ENCODE results near the gene TTF2.
A peak's percentile ranks its signal among the peaks of the same experiment; 100 is the strongest.

TTF2 gene

GRCh38 chr1:117087686-117088085 lies 27.6 kb downstream of the TTF2 start:
- WGBS (ENCODE audit: extremely low coverage, insufficient coverage, insufficient read length) = no CpG with 5 or more reads among the region's 6 CpGs
- no peak overlapping the region for H3K23ac ChIP-seq (ENCODE audit: low read length)

DNA sequence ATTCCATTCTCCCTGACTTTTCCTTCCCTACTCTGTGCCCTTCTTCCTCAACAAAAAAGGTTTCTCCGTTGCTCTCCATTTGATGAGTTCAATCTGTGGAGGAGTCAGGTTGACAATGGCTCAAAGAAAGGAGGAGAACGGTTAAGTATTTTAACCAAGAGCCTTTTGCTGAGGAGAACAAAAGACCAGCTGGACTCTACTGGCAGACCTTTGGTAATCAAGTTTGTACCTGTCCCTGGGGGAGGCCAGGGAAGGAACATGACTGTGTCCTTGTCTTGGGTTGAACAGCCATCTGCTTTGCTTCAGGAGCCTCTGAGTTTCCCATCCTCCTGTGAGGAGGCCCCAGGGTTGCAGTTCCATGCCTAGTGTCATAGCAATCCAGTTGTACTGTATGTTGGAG lies 29.9 kb downstream of the TTF2 start:
- Histone ChIP-seq H2AFZ (ENCODE audit: insufficient read depth, low read length, poor library complexity) (no peak overlapping the region), H3K14ac (ENCODE audit: low read length) (no peak overlapping the region), H4K91ac (ENCODE audit: low read depth, low read length) (no peak overlapping the region), H3K4me2 (ENCODE audit: low read length) (no peak overlapping the region), H3K79me1 (ENCODE audit: low read length) (peaks cover 24% of the 10 kb centered on the region), H3K4me1 (ENCODE audit: control insufficient read depth in 1 of 2, insufficient read depth in 2 of 2, low read length in 2 of 2) (peaks cover 16 to 22% of the 10 kb centered on the region in 2 experiments), H3K36me3 (ENCODE audit: control insufficient read depth in 1 of 2, insufficient read depth in 2 of 2, low read length in 2 of 2) (peaks cover 2 to 8% of the 10 kb centered on the region in 2 experiments), H3K79me2 (ENCODE audit: control insufficient read depth, insufficient read depth, low read length, poor library complexity) (peaks cover 3% of the 10 kb centered on the region), H3K23ac (ENCODE audit: low read length) (no peak overlapping the region), H3K27me3 (ENCODE audit: insufficient read depth, low read length) (no peaks in the 10 kb centered on the region), H3K4ac (ENCODE audit: low read depth, low read length) (no peak overlapping the region), H2BK120ac (ENCODE audit: insufficient read depth, low read length, poor library complexity) (no peak overlapping the region), H3K4me3 (ENCODE audit: low read depth, low read length) (no peak overlapping the region), H4K8ac (ENCODE audit: low read depth, low read length) (no peak overlapping the region), H3K18ac (ENCODE audit: low read length) (no peak overlapping the region), H2BK12ac (ENCODE audit: low read length) (no peak overlapping the region), H2BK5ac (ENCODE audit: low read depth, low read length, poor library complexity) (no peak overlapping the region), H3K27ac (ENCODE audit: low read depth, low read length) (no peak overlapping the region), H3K9ac (ENCODE audit: low read length) (no peak overlapping the region), H2AK5ac (ENCODE audit: low read length) (no peak overlapping the region), H3K9me3 (ENCODE audit: insufficient read depth, low read depth, low read length) (no peaks in the 10 kb centered on the region), H4K12ac (ENCODE audit: low read depth, low read length) (no peak overlapping the region)
- DNase-seq = no peak
- WGBS (ENCODE audit: extremely low coverage, insufficient coverage, insufficient read length) = no CpG with 5 or more reads among the region's 2 CpGs

More at GRCh38 chr1:117087686-117088085, 27.6 kb downstream of the TTF2 start:
- no peak overlapping the region for H3K14ac ChIP-seq (ENCODE audit: low read length)
- no peak overlapping the region for H2BK12ac ChIP-seq (ENCODE audit: low read length)
- no peaks in the 10 kb centered on the region for H3K27me3 ChIP-seq (ENCODE audit: insufficient read depth, low read length)
- H4K91ac ChIP-seq (ENCODE audit: low read depth, low read length) = no peak overlapping the region
- peaks cover 10% of the 10 kb centered on the region for H3K79me1 ChIP-seq (ENCODE audit: low read length)
- no peak overlapping the region for H4K12ac ChIP-seq (ENCODE audit: low read depth, low read length)
- H3K27ac ChIP-seq (ENCODE audit: low read depth, low read length) = no peak overlapping the region
- H4K8ac ChIP-seq (ENCODE audit: low read depth, low read length) = no peak overlapping the region
- H3K4me3 ChIP-seq (ENCODE audit: low read depth, low read length) = no peak overlapping the region
- peaks cover 4 to 7% of the 10 kb centered on the region in 2 experiments for H3K4me1 ChIP-seq (ENCODE audit: control insufficient read depth in 1 of 2, insufficient read depth in 2 of 2, low read length in 2 of 2)
- no peak overlapping the region for H2BK5ac ChIP-seq (ENCODE audit: low read depth, low read length, poor library complexity)
- no peak overlapping the region for H2AFZ ChIP-seq (ENCODE audit: insufficient read depth, low read length, poor library complexity)
- no peak overlapping the region for H3K9ac ChIP-seq (ENCODE audit: low read length)
- no peak overlapping the region for H2BK120ac ChIP-seq (ENCODE audit: insufficient read depth, low read length, poor library complexity)
- H3K18ac ChIP-seq (ENCODE audit: low read length) = no peak overlapping the region
- peaks cover 0 to 12% of the 10 kb centered on the region in 2 experiments for H3K36me3 ChIP-seq (ENCODE audit: control insufficient read depth in 1 of 2, insufficient read depth in 2 of 2, low read length in 2 of 2)
- H3K4me2 ChIP-seq (ENCODE audit: low read length) = no peak overlapping the region
- H3K9me3 ChIP-seq (ENCODE audit: insufficient read depth, low read depth, low read length) = no peaks in the 10 kb centered on the region
- H2AK5ac ChIP-seq (ENCODE audit: low read length) = no peak overlapping the region
- no peak overlapping the region for H3K4ac ChIP-seq (ENCODE audit: low read depth, low read length)
- no peak for DNase-seq
- H3K79me2 ChIP-seq (ENCODE audit: control insufficient read depth, insufficient read depth, low read length, poor library complexity) = peaks cover 2% of the 10 kb centered on the region

- DNase-seq = no peak
- peak overlapping the region; percentile 3 for H3K4ac ChIP-seq (ENCODE audit: low read depth, low read length)
- no peak overlapping the region for H3K4me2 ChIP-seq (ENCODE audit: low read length)
- H2AK5ac ChIP-seq (ENCODE audit: low read length) = peak overlapping the region; percentile 6
- H3K18ac ChIP-seq (ENCODE audit: low read length) = peak overlapping the region; percentile 89
- peak overlapping the region; percentile 43 for H3K14ac ChIP-seq (ENCODE audit: low read length)
- peaks cover 14 to 22% of the 10 kb centered on the region in 2 experiments for H3K4me1 ChIP-seq (ENCODE audit: control insufficient read depth in 1 of 2, insufficient read depth in 2 of 2, low read length in 2 of 2)
- peaks cover 3% of the 10 kb centered on the region for H3K79me2 ChIP-seq (ENCODE audit: control insufficient read depth, insufficient read depth, low read length, poor library complexity)
- H2AFZ ChIP-seq (ENCODE audit: insufficient read depth, low read length, poor library complexity) = peak overlapping the region; percentile 66
- peak overlapping the region; percentile 78 for H2BK120ac ChIP-seq (ENCODE audit: insufficient read depth, low read length, poor library complexity)
- H3K9ac ChIP-seq (ENCODE audit: low read length) = no peak overlapping the region
- H4K12ac ChIP-seq (ENCODE audit: low read depth, low read length) = peak overlapping the region; percentile 66
- H3K36me3 ChIP-seq (ENCODE audit: control insufficient read depth in 1 of 2, insufficient read depth in 2 of 2, low read length in 2 of 2) = peaks cover 2 to 4% of the 10 kb centered on the region in 2 experiments
- H3K27me3 ChIP-seq (ENCODE audit: insufficient read depth, low read length) = no peaks in the 10 kb centered on the region
- peak overlapping the region; percentile 47 for H4K8ac ChIP-seq (ENCODE audit: low read depth, low read length)
- H3K79me1 ChIP-seq (ENCODE audit: low read length) = peaks cover 24% of the 10 kb centered on the region
- H3K9me3 ChIP-seq (ENCODE audit: insufficient read depth, low read depth, low read length) = no peaks in the 10 kb centered on the region
- H2BK5ac ChIP-seq (ENCODE audit: low read depth, low read length, poor library complexity) = peak overlapping the region; percentile 81
- WGBS (ENCODE audit: extremely low coverage, insufficient coverage, insufficient read length) = no CpG with 5 or more reads among the region's 5 CpGs
- H2BK12ac ChIP-seq (ENCODE audit: low read length) = peak overlapping the region; percentile 61
- no peak overlapping the region for H3K23ac ChIP-seq (ENCODE audit: low read length)
- peak overlapping the region; percentile 70 for H4K91ac ChIP-seq (ENCODE audit: low read depth, low read length)
- no peak overlapping the region for H3K4me3 ChIP-seq (ENCODE audit: low read depth, low read length)
- peak overlapping the region; percentile 97 for H3K27ac ChIP-seq (ENCODE audit: low read depth, low read length)
Measured at GRCh38 chr1:117092594-117092993, 32.5 kb downstream of the TTF2 start.

- Histone ChIP-seq H3K4me3 (ENCODE audit: low read depth, low read length) (no peak overlapping the region), H4K91ac (ENCODE audit: low read depth, low read length) (peak overlapping the region; percentile 70), H3K79me1 (ENCODE audit: low read length) (peaks cover 26% of the 10 kb centered on the region), H3K79me2 (ENCODE audit: control insufficient read depth, insufficient read depth, low read length, poor library complexity) (peaks cover 3% of the 10 kb centered on the region), H2BK12ac (ENCODE audit: low read length) (peak overlapping the region; percentile 61), H3K4me2 (ENCODE audit: low read length) (peak overlapping the region; percentile 16), H2BK5ac (ENCODE audit: low read depth, low read length, poor library complexity) (peak overlapping the region; percentile 81), H3K23ac (ENCODE audit: low read length) (no peak overlapping the region), H3K9ac (ENCODE audit: low read length) (no peak overlapping the region), H3K14ac (ENCODE audit: low read length) (peak overlapping the region; percentile 43), H3K4ac (ENCODE audit: low read depth, low read length) (no peak overlapping the region), H3K27ac (ENCODE audit: low read depth, low read length) (peak overlapping the region; percentile 97), H3K18ac (ENCODE audit: low read length) (peak overlapping the region; percentile 89), H3K9me3 (ENCODE audit: insufficient read depth, low read depth, low read length) (no peaks in the 10 kb centered on the region), H2AFZ (ENCODE audit: insufficient read depth, low read length, poor library complexity) (peak overlapping the region; percentile 66), H3K4me1 (ENCODE audit: control insufficient read depth in 1 of 2, insufficient read depth in 2 of 2, low read length in 2 of 2) (peaks cover 17 to 23% of the 10 kb centered on the region in 2 experiments), H4K8ac (ENCODE audit: low read depth, low read length) (peak overlapping the region; percentile 47), H3K36me3 (ENCODE audit: control insufficient read depth in 1 of 2, insufficient read depth in 2 of 2, low read length in 2 of 2) (peaks cover 2% of the 10 kb centered on the region in 2 experiments), H3K27me3 (ENCODE audit: insufficient read depth, low read length) (no peaks in the 10 kb centered on the region), H2AK5ac (ENCODE audit: low read length) (no peak overlapping the region), H2BK120ac (ENCODE audit: insufficient read depth, low read length, poor library complexity) (peak overlapping the region; percentile 78), H4K12ac (ENCODE audit: low read depth, low read length) (peak overlapping the region; percentile 66)
- no CpG with 5 or more reads among the region's 7 CpGs for WGBS (ENCODE audit: extremely low coverage, insufficient coverage, insufficient read length)
- DNase-seq = peak; percentile 82 to 94
Measured at GRCh38 chr1:117093091-117093534, 33.0 kb downstream of the TTF2 start.
